Esophagus muscularis mucosa (tissue), 4 donors: ENCODE results near the gene AUTS2. TPM values are rescaled to one million over a fixed set of nuclear protein-coding genes. Genes with fewer than 3 reads are reported as not detected.

ENCODE experiments used
- DNase-seq: peaks from one replicate; pipeline ENCODE4 v3.0.0-alpha.2; 2017; ENCODE audit errors: extremely low spot score
- H3K27ac ChIP-seq, 4 donors: fragments of 200-600 bp; sonication (generic); replicated peaks in 1 of 4; 1 replicate in 3 of 4; 2 replicates in 1 of 4; pipeline ENCODE4 v1.5.1; 2016 to 2019; ENCODE audit warnings: mild to moderate bottlenecking in 1 of 4
- H3K27me3 ChIP-seq, 4 donors: fragments of 200-600 bp; sonication (generic); one replicate each; pipeline versions ENCODE4 v1.5.1 to v1.6.0; 2016 to 2019
- H3K36me3 ChIP-seq, 4 donors: fragments of 200-600 bp; sonication (generic); one replicate each; pipeline ENCODE4 v1.5.1; 2016 to 2019
- H3K4me1 ChIP-seq, 4 donors: fragments of 200-600 bp; sonication (generic); one replicate each; pipeline ENCODE4 v1.5.1; 2016 to 2019
- H3K4me3 ChIP-seq, 4 donors: fragments of 200-600 bp; sonication (generic); 1 replicate in 2 of 4; 2 replicates in 2 of 4; pipeline ENCODE4 v1.5.1; 2016 to 2019; ENCODE audit warnings: mild to moderate bottlenecking in 4 of 4, moderate library complexity in 1 of 4
- H3K9me3 ChIP-seq, 4 donors: fragments of 200-600 bp; sonication (generic); 1 replicate in 3 of 4; 2 replicates in 1 of 4; pipeline ENCODE4 v1.5.1; 2016 to 2019
- EP300 ChIP-seq: sonication (generic); formaldehyde crosslinking; IDR thresholded peaks from one replicate; pipeline ENCODE4 v1.6.1; 2017; ENCODE audit warnings: antibody characterized with exemption
- POLR2A ChIP-seq: fragments of 450-650 bp; IDR thresholded peaks from one replicate; pipeline ENCODE4 v1.6.1; 2017; ENCODE audit warnings: antibody characterized with exemption, moderate library complexity, mild to moderate bottlenecking, low read depth
- POLR2AphosphoS5 ChIP-seq, 2 donors: sonication (generic); formaldehyde crosslinking; IDR thresholded peaks; one replicate each; pipeline ENCODE4 v1.6.1; 2017; ENCODE audit warnings: antibody characterized with exemption in 2 of 2
- WGBS: methylation state at CpG from one replicate; pipeline ENCODE4 v1.1.5; 2018; 5-methylcytosine and 5-hydroxymethylcytosine counted together
- intact Hi-C: fragments of 100-400 bp; cut with DNase I; formaldehyde crosslinking; loops from one replicate; pipeline ENCODE4 v1.15.1; 2023
- total RNA-seq, 4 donors: library from RNA; depleted of rRNA; stranded (reverse); fragments of >200 nt; gene quantifications; one replicate each; pipeline versions ENCODE4 v1.1.0 to v1.2.1, GENCODE V29; 2016
- TF ChIP-seq, protein P1 (sequence below), 3 experiments: fragments of 200-600 bp in 2 of 3; fragments of 450-650 bp in 1 of 3; sonication (generic) in 2 of 3; IDR thresholded peaks; one replicate each; pipeline ENCODE4 v1.5.1; 2017 to 2019; ENCODE audit warnings: antibody characterized with exemption in 3 of 3, mild to moderate bottlenecking in 2 of 3, moderate library complexity in 1 of 3

AUTS2 gene
- total RNA-seq, 4 donors from 2014 or later = 18.5 to 44.9 (median 34.2) TPM

DNA sequence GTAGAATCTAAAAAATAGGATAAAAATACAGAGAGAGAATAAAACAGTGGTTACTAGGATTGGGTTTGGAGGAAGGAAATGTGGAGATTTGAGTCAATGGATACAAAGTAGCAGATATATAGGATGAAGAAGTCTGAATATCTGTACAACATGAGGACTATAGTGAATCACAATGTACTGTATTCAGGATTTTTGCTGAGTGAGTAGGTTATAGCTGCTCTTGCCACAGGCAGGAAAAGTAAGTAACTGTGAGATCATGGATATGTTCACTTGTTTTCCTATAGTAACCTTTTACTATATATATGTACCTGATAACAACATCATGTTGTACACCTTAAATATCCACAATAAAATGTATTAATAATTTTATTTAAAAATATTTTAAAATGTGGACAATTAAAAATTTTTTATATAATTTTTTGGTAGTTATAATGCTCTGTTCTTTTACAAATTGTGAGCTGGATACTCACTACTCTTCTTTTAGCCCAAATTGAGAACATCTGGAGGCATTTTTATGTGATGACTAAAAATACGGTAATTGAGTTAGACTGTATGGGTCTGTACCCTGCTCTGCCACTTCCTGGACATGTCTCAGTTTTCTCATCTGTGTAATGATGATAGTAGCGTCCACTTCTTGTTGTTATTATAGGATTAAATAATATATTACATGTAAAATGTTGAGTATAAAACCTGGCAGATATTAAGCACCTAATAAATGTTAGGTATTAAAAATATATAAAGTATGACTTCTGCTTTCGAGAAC, 439.1 kb downstream of the AUTS2 start:
- 76% methylated on average over 3 of the region's 3 CpGs for WGBS
- TF ChIP-seq POLR2A (no peak), EP300 (no peak), POLR2AphosphoS5 (IDR thresholded peaks at IDR 0.05) (no peak)
- TF ChIP-seq, protein P1, sequence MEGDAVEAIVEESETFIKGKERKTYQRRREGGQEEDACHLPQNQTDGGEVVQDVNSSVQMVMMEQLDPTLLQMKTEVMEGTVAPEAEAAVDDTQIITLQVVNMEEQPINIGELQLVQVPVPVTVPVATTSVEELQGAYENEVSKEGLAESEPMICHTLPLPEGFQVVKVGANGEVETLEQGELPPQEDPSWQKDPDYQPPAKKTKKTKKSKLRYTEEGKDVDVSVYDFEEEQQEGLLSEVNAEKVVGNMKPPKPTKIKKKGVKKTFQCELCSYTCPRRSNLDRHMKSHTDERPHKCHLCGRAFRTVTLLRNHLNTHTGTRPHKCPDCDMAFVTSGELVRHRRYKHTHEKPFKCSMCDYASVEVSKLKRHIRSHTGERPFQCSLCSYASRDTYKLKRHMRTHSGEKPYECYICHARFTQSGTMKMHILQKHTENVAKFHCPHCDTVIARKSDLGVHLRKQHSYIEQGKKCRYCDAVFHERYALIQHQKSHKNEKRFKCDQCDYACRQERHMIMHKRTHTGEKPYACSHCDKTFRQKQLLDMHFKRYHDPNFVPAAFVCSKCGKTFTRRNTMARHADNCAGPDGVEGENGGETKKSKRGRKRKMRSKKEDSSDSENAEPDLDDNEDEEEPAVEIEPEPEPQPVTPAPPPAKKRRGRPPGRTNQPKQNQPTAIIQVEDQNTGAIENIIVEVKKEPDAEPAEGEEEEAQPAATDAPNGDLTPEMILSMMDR (IDR thresholded peaks at IDR 0.05) = no peak
- no peak for DNase-seq
- Histone ChIP-seq H3K4me1 (peaks cover 6 to 33% (median 20%) of the 10 kb centered on the region in 4 donors), H3K9me3 (no peaks in the 10 kb centered on the region), H3K36me3 (no peaks in the 10 kb centered on the region), H3K27me3 (no peaks in the 10 kb centered on the region), H3K27ac (no peak overlapping the region), H3K4me3 (no peak overlapping the region)
- intact Hi-C loops = no loop called here

DNA sequence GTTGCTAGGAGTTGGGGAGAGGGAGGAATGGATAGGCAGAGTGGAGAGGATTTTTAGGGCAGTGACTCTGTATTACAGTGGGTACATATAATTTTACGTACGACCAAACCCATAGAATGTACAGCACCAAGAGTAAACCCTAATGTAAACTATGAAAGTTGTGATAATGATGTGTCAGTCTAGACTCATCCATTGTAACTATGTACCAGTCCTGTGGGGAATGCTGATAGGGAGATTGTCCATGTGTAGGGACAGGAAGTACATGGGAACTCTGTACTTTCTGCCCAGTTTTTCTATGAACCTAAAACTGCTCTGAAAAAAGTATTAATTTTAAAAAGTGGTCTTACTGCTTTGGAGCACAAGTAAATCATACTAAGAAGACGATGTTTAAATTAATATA, 441.8 kb downstream of the AUTS2 start:
- Histone ChIP-seq H3K4me1 (peaks cover 14 to 46% (median 34%) of the 10 kb centered on the region in 4 donors), H3K4me3 (no peak overlapping the region), H3K36me3 (no peaks in the 10 kb centered on the region), H3K9me3 (no peaks in the 10 kb centered on the region), H3K27me3 (no peaks in the 10 kb centered on the region), H3K27ac (no peak overlapping the region)
- intact Hi-C loops = loop anchor here (5.0 kb wide), 1 partner anchor 657 kb away; no protein-coding TSS in a partner anchor
- WGBS = 93% methylated on average over 3 of the region's 3 CpGs
- TF ChIP-seq, protein P1 (IDR thresholded peaks at IDR 0.05) = no peak
- no peak for TF ChIP-seq POLR2A
- TF ChIP-seq POLR2AphosphoS5 (IDR thresholded peaks at IDR 0.05) = no peak
- no peak for TF ChIP-seq EP300
- no peak for DNase-seq

DNA sequence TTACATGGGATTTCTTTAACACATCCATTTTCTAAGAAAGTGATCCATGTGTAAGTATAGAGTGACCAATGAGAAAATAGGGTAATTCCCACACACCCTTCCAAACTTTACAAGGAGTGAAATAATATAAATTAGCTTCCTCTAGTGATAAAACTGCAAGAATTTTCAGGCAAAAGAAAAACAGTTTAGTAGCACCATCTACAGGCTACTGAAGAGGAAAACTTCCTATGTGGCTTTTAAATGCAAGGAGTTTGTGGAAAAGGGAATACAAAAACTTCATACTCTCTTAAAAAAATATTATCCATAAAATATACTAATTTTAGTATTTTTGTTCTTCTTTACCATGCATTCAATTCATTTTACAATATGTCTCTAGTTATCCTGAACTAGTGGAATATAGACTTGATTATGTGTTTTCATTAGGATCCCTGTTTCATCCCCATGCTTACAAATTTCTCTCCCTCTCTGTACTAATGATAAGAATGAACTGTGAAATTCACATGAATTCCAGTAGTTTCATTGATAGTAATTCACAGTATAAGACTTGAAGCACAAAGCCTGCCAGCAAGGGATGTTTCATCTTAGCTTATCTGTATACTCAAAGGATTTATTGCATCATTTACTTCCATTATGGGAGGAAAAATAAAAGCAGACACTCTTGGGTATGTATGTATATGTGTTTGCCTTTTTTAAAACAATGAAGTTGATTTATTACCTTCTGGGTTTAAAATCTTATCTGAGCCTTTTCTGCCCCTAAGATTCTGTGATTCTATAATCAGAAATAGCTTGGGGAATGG, 442.9 kb downstream of the AUTS2 start:
- H3K4me3 ChIP-seq = no peak overlapping the region
- TF ChIP-seq, protein P1 (IDR thresholded peaks at IDR 0.05) = peak; percentile 38 to 56 (median 55)
- TF ChIP-seq POLR2AphosphoS5 (IDR thresholded peaks at IDR 0.05) = no peak
- intact Hi-C loops = loop anchor here (5.0 kb wide), 1 partner anchor 656 kb away; no protein-coding TSS in a partner anchor

DNA sequence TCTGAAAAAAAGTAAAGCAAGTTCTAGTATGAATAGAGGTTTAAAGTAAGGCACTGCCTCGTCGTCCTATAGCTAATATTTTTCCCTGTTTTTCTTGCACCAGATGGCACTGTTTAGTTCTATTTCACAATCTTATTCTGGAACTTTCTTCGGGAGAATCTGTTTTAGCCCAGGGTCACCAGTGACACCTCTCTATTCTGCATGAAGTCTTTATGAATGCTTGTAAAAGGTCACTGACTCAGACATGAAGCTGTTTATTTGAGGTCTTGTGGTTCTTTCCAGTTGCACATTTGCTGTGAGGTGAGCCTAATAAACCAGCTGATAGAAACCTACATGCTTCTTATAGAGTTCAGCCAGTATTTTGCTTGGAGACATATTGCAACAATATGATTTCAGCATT, 444.3 kb downstream of the AUTS2 start:
- WGBS = 17% methylated on average over 3 of the region's 3 CpGs
- Histone ChIP-seq H3K36me3 (no peaks in the 10 kb centered on the region), H3K4me1 (peaks cover 11 to 26% (median 16%) of the 10 kb centered on the region in 4 donors), H3K27me3 (no peaks in the 10 kb centered on the region), H3K9me3 (no peaks in the 10 kb centered on the region), H3K4me3 (no peak overlapping the region), H3K27ac (no peak overlapping the region)
- no peak for DNase-seq
- intact Hi-C loops = loop anchor here (5.0 kb wide), 1 partner anchor 655 kb away; no protein-coding TSS in a partner anchor
- TF ChIP-seq POLR2A = no peak
- TF ChIP-seq, protein P1 (IDR thresholded peaks at IDR 0.05) = peak; percentile 45 to 47 (median 46)
- no peak for TF ChIP-seq EP300
- no peak for TF ChIP-seq POLR2AphosphoS5 (IDR thresholded peaks at IDR 0.05)

More for the DNA sequence above, 442.9 kb downstream of the AUTS2 start:
- no peaks in the 10 kb centered on the region for H3K36me3 ChIP-seq
- DNase-seq = no peak
- no peak overlapping the region for H3K27ac ChIP-seq
- H3K27me3 ChIP-seq = no peaks in the 10 kb centered on the region
- peaks cover 11 to 35% (median 23%) of the 10 kb centered on the region in 4 donors for H3K4me1 ChIP-seq
- no peaks in the 10 kb centered on the region for H3K9me3 ChIP-seq
